ENCODE data around the gene PRPF18.

DNA sequence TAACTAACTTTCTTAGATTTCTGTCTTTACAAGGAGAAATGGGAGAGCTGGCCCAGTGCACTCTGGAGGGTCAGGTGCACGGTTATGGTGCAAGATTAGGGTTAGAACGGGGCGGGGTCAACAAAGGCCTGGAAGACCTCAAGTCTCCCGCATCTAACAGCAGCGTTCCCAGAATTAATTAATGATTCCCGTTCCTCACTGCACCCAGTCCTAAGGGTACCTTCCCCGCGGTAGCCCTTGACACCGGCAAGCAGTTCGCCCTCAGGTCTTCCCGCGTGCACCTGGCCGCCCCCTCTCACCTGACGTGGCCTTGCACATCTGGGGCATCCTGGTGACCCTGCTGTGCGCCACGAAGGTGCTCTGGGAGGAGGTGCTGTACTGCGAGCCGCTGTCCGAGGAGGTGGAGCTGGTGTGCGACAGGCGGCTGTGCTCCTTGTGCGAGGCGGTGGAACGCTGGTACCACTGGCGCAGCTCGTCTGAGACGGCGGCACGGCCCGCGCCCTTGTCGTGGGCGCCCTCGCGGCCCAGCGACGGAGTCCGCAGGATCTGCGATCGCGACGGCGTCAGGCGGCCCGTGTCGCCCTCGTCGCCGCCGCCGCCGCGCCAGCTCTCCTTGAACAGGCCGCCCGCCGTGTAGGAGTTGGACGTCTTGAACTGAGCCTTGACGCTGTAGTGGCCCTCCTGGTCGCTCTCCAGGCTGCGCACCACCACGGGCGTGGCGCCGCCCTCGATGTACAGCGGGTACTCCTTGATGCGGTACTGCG lies 69.8 kb downstream of the PRPF18 start:
- TF ChIP-seq EZH2 (IDR thresholded peaks at IDR 0.05; ENCODE audit: borderline replicate concordance, low read depth, low read length, severe bottlenecking), result no peak
- TF ChIP-seq, protein P1, sequence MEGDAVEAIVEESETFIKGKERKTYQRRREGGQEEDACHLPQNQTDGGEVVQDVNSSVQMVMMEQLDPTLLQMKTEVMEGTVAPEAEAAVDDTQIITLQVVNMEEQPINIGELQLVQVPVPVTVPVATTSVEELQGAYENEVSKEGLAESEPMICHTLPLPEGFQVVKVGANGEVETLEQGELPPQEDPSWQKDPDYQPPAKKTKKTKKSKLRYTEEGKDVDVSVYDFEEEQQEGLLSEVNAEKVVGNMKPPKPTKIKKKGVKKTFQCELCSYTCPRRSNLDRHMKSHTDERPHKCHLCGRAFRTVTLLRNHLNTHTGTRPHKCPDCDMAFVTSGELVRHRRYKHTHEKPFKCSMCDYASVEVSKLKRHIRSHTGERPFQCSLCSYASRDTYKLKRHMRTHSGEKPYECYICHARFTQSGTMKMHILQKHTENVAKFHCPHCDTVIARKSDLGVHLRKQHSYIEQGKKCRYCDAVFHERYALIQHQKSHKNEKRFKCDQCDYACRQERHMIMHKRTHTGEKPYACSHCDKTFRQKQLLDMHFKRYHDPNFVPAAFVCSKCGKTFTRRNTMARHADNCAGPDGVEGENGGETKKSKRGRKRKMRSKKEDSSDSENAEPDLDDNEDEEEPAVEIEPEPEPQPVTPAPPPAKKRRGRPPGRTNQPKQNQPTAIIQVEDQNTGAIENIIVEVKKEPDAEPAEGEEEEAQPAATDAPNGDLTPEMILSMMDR (IDR thresholded peaks at IDR 0.05; ENCODE audit: borderline replicate concordance, extremely low read depth, low read length, poor library complexity, severe bottlenecking), result no peak

All from DND-41 (cell line).